CD4-positive, alpha-beta T cell treated with Interleukin-2 at 100 ng/mL for 4 hours (primary cell): ENCODE data around the gene MED17.
"Not testable (repeated sequence)": the region's sequence is repeated elsewhere in the genome, so short reads cannot be mapped to it uniquely, and the experiment has no call there.

ENCODE experiments used
- DNase-seq: peaks from one replicate; pipeline ENCODE4 v3.0.0-alpha.2; 2020; ENCODE audit warnings: low spot score

MED17 gene, protein sequence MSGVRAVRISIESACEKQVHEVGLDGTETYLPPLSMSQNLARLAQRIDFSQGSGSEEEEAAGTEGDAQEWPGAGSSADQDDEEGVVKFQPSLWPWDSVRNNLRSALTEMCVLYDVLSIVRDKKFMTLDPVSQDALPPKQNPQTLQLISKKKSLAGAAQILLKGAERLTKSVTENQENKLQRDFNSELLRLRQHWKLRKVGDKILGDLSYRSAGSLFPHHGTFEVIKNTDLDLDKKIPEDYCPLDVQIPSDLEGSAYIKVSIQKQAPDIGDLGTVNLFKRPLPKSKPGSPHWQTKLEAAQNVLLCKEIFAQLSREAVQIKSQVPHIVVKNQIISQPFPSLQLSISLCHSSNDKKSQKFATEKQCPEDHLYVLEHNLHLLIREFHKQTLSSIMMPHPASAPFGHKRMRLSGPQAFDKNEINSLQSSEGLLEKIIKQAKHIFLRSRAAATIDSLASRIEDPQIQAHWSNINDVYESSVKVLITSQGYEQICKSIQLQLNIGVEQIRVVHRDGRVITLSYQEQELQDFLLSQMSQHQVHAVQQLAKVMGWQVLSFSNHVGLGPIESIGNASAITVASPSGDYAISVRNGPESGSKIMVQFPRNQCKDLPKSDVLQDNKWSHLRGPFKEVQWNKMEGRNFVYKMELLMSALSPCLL

GRCh38 chr11:93784145-93784934 lies at the start of gene MED17:
Gene MED17, plus strand, starts transcription at chr11:93784282. Its CDS starts 232 bp downstream, at chr11:93784514.
- peak; percentile 92 for DNase-seq

DNA sequence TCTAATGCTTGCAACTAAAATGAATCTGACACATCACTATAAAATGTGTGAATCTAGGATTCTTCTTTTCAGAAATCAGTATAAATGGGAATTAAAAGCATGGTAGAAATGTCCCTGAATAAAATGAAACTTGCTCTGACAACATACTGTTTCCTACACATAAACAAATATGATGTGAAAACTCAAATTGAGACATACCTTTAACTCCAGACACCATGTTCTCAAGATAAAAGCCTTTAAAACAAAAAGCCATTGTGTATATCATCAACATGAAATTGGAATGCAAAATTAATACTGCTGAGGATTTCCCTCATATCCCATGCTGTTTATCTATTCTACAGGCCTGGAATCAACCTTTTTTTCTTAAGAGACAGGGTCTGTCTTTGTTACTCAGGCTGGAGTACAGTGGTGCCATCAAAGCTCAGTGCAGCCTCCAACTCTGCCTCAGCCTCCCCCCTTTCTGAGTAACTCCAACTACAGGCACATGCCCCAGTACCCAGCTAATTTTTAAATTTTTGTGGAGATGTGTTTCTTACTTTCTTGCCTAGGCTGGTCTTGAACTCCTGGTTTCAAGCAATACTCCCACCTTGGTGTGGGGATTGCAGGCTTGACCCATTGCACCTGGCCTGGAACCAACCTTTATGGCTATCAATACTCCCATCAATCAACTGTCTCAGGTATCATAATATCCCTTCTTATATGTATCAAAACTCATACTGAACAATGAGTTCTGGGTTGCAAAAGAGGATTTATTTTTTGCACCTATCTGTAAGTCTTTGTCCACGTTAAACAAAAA lies 49.5 kb upstream of the MED17 start:
- no peak for DNase-seq

DNA sequence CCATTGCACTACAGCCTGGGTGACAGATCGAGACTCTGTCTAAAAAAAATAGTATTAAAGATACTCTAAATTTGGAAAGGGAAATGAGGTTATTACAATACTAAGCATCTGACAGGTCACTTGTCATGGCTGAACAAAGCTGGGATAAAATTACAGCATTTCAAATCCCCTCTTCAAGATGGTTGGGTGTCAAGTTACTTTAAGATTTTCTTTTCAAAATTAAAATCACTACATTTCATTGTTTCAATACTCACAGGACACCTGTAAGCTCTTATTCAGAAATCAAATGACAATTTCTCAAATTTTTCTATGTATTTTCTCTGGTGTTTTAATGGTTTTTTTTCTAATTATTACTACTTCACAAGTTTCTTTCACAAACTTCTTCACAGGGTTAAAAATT lies 48.5 kb upstream of the MED17 start:
- no peak for DNase-seq

GRCh38 chr11:93736129-93736528 lies 48.0 kb upstream of the MED17 start:
- DNase-seq: no peak

DNA sequence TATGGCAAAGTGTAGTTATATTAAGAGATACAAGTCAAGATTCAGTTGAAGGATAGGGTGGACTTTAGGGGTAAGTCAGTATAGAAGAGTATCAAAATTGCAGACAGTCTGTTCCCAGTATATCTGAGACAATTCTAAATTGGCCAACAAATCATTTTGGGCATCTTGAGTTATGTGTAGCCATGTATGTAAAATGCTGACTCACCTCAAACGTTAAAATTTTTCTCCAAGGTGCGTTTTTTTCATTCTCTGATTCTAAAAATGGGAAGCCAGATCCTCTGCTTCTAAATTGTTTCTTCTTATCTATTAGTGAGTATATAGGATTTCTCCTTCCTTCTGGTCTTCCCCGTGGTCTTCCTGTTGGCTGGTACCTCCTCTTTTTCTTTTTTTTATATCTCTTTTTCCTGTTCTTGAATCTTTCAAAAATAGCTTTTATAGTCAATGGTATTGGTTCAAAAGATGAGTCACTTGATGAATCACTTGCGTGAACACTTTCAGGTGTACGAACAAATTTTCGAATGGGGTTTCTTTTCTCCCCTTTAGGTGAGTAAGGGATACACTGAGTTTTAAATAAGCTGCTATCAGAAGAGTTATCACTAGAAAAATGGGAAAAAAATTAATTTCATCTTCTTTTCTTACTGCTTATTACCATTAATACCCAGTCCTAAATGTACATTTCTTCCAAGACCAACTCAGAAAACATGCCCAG lies 46.0 kb upstream of the MED17 start:
- DNase-seq: peak; percentile 70

DNA sequence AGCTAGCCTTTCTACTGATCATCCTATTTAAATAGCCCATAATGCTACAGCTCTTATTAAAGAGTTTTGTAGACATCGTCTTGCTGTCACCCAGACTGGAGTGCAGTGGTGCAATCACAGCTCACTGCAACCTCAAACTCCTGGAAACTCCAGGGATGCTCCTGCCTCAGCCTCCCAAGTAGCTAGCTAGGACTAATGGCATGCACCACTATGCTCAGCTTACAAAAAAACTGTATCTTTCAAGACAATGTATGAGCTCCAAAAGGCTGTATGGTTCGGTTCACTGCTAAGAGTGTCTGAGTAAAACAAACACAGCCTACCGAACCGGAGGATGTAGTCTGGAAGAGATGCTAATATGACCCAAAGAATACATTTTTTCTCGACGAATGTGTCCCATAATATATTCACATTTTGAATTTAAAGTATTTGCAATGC lies 45.4 kb upstream of the MED17 start:
- DNase-seq: peak; percentile 7

DNA sequence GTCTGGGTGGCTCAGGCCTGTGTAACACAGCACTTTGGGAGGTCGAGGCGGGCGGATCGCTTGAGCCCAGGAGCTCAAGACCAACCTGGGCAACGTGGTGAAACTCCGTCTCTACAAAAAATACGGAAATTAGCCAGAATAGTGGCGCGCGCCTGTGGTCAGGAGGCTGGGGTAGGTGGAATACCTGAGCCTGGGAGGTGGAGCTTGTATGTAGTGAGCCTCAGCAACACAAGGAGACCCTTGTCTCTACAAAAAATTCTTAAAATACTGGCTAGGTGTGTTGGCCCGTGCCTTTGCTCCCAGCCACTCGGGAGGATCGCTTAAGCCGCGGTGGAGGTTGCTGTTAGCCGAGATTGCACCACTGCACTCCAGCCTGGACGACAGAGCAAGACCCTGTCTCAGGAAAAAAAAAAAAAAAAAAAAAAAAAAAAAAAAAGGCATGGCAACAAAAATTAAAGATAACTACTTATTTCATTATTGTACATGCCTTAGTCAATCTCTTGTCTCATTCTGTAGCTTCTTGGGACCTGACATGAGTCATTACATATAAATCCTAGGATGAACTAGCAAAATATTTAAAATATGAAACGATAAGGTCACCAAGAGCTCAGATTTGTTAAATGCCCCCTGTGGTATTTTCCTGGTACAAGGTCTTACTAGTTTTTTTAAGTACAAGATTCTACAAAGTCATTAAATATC lies 43.9 kb upstream of the MED17 start:
- DNase-seq: peak; percentile 16

GRCh38 chr11:93740730-93741093 lies 43.4 kb upstream of the MED17 start:
- DNase-seq: peak; percentile 60

DNA sequence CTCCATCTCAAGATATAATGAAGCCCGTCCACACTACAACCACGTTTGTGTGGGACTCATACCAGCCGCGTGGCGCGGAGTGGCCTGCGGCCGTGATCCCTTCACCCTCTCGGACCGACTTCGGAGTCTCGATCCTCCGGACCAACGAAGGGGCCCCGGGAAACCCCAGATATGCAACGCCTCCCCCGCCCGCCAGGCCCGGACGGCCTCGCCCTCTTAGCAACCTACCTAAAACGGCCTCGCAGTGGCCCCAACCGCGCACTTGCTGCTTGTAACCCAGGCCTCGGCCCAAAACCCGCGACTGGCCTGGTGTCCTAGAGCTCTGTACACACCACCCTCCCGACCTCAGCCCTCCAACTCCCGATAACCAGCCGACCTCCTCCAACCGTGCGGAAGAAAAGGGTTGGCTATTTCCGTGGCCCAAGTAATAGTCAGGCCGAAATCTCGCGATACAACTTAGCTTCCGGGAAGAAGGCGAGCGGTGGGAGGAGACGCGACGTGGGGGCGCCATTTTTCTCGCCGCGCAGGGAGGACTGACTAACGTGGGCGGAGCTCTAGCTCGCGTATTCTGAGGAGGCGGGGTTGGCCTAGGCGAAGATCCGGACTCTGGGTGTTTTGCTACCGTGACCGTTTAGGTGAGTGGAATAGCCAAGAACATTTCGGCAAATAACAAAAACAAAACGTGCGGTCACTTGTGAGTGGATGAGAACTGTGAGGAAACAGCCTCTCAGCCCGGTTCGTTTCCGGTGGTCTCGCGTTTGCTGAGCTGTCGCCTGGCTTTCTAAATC lies 42.8 kb upstream of the MED17 start, which contains the start of the genes C11orf54 and TAF1D:
TSS of gene C11orf54 (plus strand) at position 579 of the 788 bp plus-strand sequence. CDS start 5,722 bp downstream, outside the sequence.
TSS of gene TAF1D (minus strand) at position 402 of the 788 bp plus-strand sequence. CDS start 2,191 bp downstream, outside the sequence.
- DNase-seq: peak; percentile 98

DNA sequence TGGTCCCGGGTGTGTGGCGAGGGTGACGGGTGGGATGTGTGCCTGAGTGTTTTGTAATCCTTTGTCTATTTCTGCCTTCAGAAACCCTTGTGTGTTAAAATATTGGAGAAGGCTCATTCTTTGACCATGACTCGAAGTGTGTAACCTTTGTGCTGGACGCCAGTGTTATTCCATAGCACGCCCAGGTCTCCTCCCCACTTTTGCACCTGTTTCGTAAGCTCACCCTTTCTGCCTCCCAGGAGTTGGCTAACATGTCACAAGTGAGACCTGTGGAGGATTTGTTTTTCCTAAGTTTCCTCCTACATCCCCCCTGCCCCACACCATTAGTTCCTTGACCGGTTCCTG lies 42.2 kb upstream of the MED17 start:
- no peak for DNase-seq

DNA sequence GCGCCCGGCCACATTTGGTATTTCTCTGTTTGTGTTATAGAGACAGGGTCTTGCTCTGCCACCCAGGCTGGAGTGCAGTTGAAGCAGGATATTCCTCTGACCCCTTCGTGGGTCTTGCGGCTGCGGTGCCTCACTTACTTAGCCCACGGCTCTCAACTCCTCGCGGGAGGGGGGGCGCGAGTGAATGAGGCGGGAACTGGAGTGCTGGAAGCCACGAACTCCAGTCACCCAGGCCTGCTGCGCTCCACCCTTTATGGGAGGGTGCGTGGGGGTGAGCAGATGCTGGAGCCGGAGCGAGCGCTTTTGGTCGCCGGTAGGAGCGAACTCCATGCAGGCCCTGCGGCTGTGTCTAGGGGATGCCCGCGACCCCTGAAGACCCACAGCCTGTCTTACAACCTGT lies 40.8 kb upstream of the MED17 start:
- DNase-seq: no peak

DNA sequence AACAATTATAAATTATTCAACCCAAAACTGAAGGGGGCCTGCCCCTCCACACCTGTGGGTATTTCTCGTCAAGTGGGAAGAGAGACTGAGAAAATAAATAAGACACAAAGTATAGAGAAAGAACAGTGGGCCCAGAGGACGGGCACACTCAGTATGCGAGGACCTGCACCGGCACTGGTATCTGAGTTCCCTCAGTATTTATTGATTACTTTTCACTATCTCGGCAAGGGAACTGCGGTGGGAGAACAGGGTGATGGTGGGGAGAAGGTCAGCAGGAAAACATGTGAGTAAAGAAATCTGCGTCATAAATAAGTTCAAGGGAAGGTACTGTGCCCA lies 39.4 kb upstream of the MED17 start:
- DNase-seq: no peak

GRCh38 chr11:93745005-93745755 lies 38.9 kb upstream of the MED17 start:
- not testable (repeated sequence) for DNase-seq

- DNase-seq: no peak
Observed at GRCh38 chr11:93746101-93746500, 38.0 kb upstream of the MED17 start.

DNA sequence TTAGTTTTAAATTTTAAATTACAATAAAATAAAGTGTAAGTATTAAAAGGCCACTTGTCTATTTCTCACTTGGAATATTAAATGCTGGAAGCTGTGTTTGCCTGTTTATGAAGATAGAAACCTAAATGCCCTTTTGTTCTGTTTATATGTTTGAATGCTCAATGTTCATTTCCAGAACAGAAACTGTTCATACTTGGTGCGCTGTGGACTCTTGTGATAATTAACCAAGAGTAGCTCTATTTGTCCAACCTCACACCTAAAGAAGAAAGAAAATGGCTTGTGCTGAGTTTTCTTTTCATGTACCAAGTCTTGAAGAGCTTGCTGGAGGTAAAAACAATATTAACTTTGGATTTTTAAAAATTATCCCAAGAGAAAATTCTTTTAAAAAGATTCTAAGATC lies 37.0 kb upstream of the MED17 start:
- DNase-seq: no peak

DNA sequence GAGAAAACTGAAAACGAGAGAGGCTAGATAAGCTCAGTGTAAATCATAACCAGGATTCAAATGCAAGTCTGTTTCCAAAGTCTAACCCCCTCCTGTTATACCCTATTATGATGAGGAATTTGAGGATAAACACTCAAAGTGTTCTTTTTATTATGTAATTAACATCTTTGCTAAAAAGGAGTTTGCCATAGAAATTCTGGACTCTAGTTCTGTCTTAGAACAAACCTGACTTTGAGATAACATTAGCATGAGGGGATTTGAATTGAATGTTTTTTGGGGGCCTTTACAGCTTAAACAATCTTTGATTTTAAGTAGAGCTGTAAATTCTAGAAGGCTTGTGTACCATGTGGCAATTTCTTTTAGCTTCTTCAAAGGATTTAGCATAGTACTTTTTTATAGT lies 33.1 kb upstream of the MED17 start:
- no peak for DNase-seq

DNA sequence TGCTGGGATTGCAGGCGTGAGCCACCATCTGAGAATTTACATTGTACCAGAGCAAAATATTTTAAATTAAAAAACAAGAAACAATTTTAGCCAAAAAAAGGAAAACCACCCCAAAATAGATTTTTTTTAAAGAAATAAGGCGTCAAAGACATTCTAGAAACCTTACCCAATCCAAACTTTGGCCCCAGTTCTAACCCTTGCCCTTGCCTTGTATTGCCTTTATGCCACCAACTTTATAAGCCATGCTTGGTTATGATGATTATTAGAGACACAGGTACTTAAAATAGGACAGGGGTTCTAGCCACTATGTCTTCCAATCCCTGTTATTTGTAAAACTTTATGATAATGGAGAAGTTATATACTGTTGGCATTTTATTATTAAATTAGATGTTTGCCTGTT lies 30.8 kb upstream of the MED17 start:
- no peak for DNase-seq

DNA sequence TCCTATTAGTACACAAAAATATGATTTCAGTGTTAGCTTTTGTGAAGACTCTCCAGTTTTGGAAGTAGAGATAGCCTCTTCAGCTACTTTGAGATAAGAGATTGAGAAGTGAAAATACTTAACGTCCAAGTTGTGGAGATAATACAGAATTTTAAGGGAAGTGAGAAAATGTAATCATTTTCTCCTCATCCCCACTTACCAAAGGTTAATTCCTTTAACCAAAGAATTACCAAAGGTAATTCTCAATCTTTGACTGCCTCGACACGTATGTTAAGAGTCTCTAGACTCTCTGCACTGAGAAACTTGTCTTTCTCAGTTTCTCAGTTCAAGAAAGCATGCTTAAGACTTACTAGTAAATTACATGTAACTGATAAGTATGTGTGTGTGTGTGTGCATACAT lies 27.3 kb upstream of the MED17 start:
- no peak for DNase-seq

GRCh38 chr11:93757301-93757700 lies 26.8 kb upstream of the MED17 start:
- no peak for DNase-seq
